GM12874 (cell line): ENCODE measurements around the gene MAN1A1.

Experiments used
- TF ChIP-seq, protein P1 (sequence below): IDR thresholded peaks from 2 replicates; pipeline ENCODE4 v1.5.1; 2011; ENCODE audit warnings: low read depth, mild to moderate bottlenecking, control low read depth, low read length, moderate library complexity; ENCODE audit not compliant: insufficient read depth

Gene MAN1A1

GRCh38 chr6:119296036-119297035 lies 53.2 kb downstream of the MAN1A1 start:
- TF ChIP-seq, protein P1, sequence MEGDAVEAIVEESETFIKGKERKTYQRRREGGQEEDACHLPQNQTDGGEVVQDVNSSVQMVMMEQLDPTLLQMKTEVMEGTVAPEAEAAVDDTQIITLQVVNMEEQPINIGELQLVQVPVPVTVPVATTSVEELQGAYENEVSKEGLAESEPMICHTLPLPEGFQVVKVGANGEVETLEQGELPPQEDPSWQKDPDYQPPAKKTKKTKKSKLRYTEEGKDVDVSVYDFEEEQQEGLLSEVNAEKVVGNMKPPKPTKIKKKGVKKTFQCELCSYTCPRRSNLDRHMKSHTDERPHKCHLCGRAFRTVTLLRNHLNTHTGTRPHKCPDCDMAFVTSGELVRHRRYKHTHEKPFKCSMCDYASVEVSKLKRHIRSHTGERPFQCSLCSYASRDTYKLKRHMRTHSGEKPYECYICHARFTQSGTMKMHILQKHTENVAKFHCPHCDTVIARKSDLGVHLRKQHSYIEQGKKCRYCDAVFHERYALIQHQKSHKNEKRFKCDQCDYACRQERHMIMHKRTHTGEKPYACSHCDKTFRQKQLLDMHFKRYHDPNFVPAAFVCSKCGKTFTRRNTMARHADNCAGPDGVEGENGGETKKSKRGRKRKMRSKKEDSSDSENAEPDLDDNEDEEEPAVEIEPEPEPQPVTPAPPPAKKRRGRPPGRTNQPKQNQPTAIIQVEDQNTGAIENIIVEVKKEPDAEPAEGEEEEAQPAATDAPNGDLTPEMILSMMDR = no peak

DNA sequence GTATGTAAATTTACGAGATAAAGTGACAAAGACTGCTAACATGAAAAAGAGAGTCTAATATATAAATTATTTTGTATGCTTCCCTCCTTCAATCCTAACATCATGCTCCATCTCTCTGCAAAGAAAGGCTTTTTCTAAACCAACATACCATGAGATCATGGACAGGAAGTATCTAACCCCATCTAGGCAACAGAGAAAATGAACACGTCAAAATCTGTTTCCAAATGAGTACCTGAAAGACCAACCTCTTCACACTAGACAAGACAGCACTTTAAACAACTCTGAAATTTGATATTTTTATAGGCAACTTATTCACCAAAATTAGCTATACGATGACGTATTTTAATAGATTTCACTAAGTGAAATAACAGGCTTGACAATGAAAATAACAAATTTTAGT lies 54.6 kb downstream of the MAN1A1 start:
- TF ChIP-seq, protein P1 = no peak

- TF ChIP-seq, protein P1 = no peak
These were observed 59.3 kb downstream of the MAN1A1 start for GRCh38 chr6:119290306-119290705.

DNA sequence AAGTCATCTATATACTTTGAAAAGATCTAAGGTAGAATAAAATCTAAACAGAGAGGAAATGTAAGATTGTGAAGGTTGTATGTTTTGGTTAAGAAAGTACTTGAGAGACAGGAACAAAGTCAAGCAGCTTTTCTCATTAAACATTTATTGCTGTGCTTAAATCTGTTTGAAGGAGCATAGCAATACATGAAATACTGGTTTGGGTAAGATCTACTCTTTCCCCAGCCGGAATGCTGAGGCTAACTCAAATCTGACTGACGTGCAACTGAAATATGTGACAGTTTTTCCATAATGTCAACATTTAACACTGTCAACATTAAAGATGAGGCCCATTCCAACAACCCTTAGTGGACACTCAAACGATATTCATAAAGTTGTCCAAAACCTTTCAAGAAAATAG lies 59.9 kb downstream of the MAN1A1 start:
- TF ChIP-seq, protein P1 = no peak

- TF ChIP-seq, protein P1 = no peak
These were observed 63.5 kb downstream of the MAN1A1 start for GRCh38 chr6:119285908-119286625.

DNA sequence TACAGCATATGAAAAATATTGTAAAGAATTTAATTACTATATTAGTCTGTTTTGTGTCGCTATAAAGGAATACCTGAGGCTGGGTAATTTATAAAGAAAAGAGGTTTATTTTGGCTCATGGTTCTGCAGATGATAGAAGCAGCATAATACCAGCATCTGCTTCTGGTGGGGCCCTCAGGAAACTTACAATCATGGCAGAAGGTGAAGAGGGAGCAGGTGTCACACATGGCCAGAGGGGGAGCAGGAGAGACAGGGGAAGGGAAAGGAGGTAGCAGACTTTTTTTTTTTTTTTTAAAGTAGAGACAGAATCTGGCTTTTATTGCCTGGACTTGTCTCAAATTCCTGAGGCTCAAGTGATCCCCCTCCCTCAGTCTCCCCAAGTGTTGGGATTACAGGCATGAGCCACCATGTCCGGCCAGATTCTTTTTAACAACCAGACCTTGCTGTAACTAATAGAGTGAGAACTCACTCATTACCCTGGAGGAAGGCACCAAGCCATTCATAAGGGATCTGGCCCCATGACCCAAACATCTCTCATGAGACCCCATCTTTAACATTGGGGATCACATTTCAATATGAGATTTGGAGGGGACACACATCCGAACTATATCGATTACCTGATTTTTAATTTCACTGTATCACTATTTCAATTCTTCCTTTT lies 64.6 kb downstream of the MAN1A1 start:
- TF ChIP-seq, protein P1 = peak; percentile 26; the same call in 1 of the 2 replicates

DNA sequence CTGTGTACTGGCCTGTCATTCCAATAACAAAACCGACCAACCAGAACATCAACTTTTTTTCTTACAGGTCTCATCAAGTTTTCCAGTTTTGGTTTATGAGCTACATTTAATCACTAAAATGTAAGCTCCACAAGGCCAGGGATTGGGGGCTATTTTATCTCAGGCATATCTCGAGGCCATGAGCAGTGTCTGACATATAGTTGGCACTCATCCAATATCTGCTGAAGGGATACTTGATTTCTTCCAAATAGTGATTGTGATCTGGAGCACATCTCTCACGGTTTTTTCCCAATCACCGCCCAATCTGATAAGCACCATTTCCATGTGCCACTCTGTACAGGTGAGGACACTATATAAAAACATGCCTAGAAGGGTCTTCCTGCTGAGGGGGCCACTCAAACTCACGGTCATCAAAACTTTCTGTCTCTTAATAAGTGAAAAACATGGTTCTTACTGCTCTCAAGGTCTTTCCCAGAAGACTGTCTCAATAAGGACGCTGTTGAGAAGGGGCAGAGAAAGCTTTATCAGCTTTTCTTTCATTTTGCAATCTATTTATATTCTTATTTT lies 65.5 kb downstream of the MAN1A1 start:
- TF ChIP-seq, protein P1 = no peak
